Brain microvascular endothelial cell (primary cell): ENCODE results near the gene ELMO1.

Source experiments
- DNase-seq: peaks from one replicate; pipeline ENCODE4 v3.0.0-alpha.2; 2020
- H3K27ac ChIP-seq: fragments of 250-450 bp; sonication (Bioruptor Pico); 2 replicates; pipeline ENCODE4 v1.5.1; 2020; ENCODE audit warnings: mild to moderate bottlenecking, moderate library complexity
- H3K27me3 ChIP-seq: fragments of 250-450 bp; sonication (Bioruptor Pico); replicated peaks from 2 replicates; pipeline ENCODE4 v1.5.1; 2020; ENCODE audit warnings: mild to moderate bottlenecking
- H3K36me3 ChIP-seq: fragments of 250-450 bp; sonication (Bioruptor Pico); replicated peaks from 2 replicates; pipeline ENCODE4 v1.5.1; 2020; ENCODE audit warnings: mild to moderate bottlenecking
- H3K4me3 ChIP-seq: 2 replicates; pipeline ENCODE4 v1.5.1; 2011; ENCODE audit warnings: low read depth, mild to moderate bottlenecking, control low read depth, low read length, moderate library complexity
- in situ Hi-C: cut with HindIII; loops from 2 replicates; pipeline ENCODE4 v1.10.0; 2017; ENCODE audit warnings: low sequenced_read_pairs, low pct_ligation_motif_present
- TF ChIP-seq, protein P1 (sequence below): IDR thresholded peaks from 2 replicates; pipeline ENCODE4 v1.5.1; 2011; ENCODE audit warnings: low read depth, mild to moderate bottlenecking, moderate library complexity, low read length, control low read depth, inconsistent platforms; ENCODE audit errors: missing control alignments

ELMO1 gene

DNA sequence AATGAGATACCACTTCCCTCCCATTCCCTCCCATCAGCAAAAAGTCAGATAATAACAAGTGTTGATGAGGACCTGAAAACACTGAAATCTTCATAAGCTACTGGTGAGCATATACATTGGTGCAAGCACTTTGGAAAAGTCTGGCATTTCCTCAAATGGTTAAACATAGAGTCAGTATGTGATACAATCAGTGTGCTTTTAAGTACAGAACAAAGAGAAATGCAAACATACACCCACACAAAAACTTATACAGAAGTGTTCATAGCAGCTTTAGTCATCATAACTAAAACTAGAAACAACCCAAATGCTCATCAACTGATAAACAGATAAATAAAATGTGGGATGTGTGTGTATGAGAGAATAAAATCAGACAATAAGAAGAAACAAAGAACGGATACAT, 261.9 kb downstream of the ELMO1 start:
- TF ChIP-seq, protein P1, sequence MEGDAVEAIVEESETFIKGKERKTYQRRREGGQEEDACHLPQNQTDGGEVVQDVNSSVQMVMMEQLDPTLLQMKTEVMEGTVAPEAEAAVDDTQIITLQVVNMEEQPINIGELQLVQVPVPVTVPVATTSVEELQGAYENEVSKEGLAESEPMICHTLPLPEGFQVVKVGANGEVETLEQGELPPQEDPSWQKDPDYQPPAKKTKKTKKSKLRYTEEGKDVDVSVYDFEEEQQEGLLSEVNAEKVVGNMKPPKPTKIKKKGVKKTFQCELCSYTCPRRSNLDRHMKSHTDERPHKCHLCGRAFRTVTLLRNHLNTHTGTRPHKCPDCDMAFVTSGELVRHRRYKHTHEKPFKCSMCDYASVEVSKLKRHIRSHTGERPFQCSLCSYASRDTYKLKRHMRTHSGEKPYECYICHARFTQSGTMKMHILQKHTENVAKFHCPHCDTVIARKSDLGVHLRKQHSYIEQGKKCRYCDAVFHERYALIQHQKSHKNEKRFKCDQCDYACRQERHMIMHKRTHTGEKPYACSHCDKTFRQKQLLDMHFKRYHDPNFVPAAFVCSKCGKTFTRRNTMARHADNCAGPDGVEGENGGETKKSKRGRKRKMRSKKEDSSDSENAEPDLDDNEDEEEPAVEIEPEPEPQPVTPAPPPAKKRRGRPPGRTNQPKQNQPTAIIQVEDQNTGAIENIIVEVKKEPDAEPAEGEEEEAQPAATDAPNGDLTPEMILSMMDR, result no peak
- Histone ChIP-seq H3K4me3 (no peak overlapping the region), H3K27me3 (no peaks in the 10 kb centered on the region), H3K36me3 (no peaks in the 10 kb centered on the region), H3K27ac (no peak overlapping the region)
- DNase-seq, result no peak
- in situ Hi-C loops, result no loop called here

DNA sequence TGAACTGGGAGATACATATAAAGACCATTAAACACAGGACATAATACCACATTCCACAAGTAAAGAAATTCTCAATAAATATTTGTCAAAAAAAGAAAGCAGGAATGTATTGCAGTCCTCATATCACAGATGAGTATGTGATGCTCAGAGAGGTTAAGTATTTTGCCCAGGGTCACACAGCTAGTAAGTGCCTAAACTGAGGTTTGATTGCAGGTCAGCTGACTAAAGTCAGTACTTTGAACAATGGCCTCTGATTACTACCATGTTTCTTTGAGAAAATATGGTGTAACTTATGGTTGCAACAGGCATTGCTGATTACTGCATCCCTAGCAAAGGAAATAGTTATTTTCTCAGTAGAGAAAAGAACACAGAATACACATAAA, 267.1 kb downstream of the ELMO1 start:
- TF ChIP-seq, protein P1, result no peak
- H3K4me3 ChIP-seq, result no peak overlapping the region
- H3K36me3 ChIP-seq, result no peaks in the 10 kb centered on the region
- in situ Hi-C loops, result no loop called here
- H3K27ac ChIP-seq, result no peak overlapping the region
- no peak for DNase-seq
- H3K27me3 ChIP-seq, result no peaks in the 10 kb centered on the region

DNA sequence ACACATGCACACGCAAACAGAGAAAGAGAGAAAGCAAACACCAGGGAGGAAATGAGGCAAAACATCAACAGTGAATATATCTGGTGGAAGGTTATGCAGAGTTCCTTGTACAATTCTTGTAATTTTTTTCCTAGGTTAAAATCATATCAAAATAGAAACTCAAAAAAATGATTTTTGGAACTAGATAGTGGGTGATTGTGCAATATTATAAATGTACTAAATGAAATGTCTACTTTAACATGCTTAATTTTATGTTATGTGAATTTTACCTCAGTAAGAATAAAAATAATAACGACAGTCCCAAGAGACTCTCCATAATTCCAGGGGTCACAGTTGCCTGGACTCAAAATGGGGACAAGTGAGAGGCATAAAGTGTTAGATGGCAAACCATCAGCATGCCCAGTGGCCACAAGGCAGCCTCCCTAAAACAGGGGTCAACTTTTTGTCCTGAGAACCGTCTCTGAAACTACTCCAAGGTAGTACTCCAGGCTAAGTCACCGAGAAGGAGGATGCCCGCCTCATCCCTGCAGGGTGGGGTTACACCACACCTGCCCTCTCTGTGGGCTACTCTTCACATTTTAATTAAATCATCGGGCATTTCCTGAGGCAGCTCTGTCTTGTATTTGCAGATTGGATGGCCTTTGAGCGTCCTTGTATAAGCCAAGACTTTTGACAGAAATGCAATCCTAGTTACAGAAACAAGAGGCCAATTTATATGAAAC, 267.7 kb downstream of the ELMO1 start:
- Histone ChIP-seq H3K27me3 (no peaks in the 10 kb centered on the region), H3K27ac (no peak overlapping the region), H3K36me3 (no peaks in the 10 kb centered on the region), H3K4me3 (no peak overlapping the region)
- TF ChIP-seq, protein P1, result no peak
- no peak for DNase-seq
- in situ Hi-C loops, result no loop called here

DNA sequence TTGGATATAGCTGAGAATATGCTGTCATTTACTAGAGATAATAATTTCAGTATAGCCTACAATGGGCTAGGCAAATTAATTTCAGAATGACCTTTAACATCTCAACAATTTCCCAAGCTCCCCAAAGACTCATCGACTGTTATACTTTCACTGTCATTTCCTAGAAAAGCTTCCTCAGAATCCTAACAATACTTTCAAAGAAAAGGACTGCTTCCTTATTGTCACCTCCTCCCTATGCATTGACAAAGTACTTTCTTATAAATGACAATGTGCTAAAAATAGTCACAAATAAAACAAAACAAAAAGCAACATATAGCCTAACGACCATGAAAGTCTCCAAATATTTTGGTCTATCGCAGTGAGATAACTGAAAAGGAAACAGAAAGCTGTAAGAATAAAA, 272.6 kb downstream of the ELMO1 start:
- TF ChIP-seq, protein P1, result no peak
- in situ Hi-C loops, result no loop called here
- Histone ChIP-seq H3K36me3 (no peaks in the 10 kb centered on the region), H3K4me3 (no peak overlapping the region), H3K27ac (no peak overlapping the region), H3K27me3 (no peaks in the 10 kb centered on the region)
- DNase-seq, result no peak

GRCh38 chr7:37174460-37174859, 274.2 kb downstream of the ELMO1 start:
- H3K27ac ChIP-seq, result no peak overlapping the region
- TF ChIP-seq, protein P1, result no peak
- in situ Hi-C loops, result no loop called here
- no peak overlapping the region for H3K4me3 ChIP-seq
- DNase-seq, result no peak
- H3K36me3 ChIP-seq, result no peaks in the 10 kb centered on the region
- no peaks in the 10 kb centered on the region for H3K27me3 ChIP-seq

GRCh38 chr7:37173670-37174069, 275.0 kb downstream of the ELMO1 start:
- Histone ChIP-seq H3K36me3 (no peaks in the 10 kb centered on the region), H3K27ac (no peak overlapping the region), H3K4me3 (no peak overlapping the region), H3K27me3 (no peaks in the 10 kb centered on the region)
- TF ChIP-seq, protein P1, result no peak
- in situ Hi-C loops, result no loop called here
- DNase-seq, result no peak
